ENCODE measurements around the gene GUCA2B.

Gene GUCA2B

DNA sequence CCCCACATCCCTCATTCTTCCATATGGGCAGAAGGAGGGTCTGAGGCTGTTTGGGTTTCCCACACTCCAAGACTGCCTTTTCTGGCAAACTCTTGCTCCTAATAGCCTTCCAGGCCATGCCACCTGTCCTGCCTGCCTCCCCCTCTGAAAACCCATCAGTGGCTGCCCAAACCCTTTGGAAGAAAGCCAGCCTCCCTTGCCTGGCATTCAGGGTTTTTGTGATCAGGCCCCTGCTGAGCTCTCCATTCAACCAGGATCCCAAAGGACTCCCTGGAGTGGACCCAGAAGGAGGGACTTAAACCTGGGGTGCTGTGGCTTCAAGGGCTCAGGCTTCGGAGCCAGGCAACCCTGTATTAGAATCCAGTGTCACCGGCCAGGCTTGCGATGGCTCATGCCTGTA is 15.6 kb downstream of the GUCA2B start:
- no peak for DNase-seq

- no peak for DNase-seq
Observed at GRCh38 chr1:42170779-42171621, 17.8 kb downstream of the GUCA2B start.

GRCh38 chr1:42171679-42172266 is 18.6 kb downstream of the GUCA2B start:
- DNase-seq = no peak

DNA sequence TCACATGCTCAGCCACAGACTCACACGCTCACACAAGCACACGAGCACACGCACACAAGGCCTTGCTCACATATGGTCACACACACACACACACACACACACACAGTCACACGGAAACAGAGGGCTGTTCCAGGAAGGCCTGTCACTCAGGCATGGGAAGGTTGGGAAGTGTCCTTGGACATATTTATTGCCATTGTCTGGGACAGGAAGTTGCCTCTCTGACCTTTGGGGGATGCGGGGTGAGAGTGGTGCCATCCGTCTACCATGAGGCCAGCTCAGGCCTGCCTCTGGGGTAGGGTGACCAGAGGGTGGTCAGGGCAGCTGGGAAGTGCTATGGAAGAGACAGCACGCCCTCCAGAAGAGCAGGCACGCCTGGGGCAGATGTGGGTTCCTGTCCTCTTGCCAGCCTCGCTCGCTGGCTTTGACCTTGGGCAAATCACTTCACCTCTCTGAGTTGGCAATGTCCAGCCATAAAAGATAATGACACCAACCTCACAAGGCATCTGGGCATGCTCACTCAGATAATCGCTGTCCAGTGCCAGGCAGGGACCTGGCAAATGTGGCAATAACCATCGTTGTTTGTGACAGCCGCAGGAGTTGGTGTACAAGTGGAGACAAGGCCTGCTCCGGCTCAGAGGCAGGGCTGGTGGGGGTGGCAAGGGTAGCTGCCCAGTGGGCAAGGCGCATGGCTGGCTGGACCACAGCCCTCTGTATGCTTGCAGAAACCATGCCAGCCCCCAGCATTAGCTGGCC is 19.3 kb downstream of the GUCA2B start:
- no peak for DNase-seq

GRCh38 chr1:42173155-42173933 is 20.1 kb downstream of the GUCA2B start:
- peak; percentile 71 for DNase-seq

GRCh38 chr1:42173961-42174735 is 20.9 kb downstream of the GUCA2B start:
- DNase-seq = no peak

DNA sequence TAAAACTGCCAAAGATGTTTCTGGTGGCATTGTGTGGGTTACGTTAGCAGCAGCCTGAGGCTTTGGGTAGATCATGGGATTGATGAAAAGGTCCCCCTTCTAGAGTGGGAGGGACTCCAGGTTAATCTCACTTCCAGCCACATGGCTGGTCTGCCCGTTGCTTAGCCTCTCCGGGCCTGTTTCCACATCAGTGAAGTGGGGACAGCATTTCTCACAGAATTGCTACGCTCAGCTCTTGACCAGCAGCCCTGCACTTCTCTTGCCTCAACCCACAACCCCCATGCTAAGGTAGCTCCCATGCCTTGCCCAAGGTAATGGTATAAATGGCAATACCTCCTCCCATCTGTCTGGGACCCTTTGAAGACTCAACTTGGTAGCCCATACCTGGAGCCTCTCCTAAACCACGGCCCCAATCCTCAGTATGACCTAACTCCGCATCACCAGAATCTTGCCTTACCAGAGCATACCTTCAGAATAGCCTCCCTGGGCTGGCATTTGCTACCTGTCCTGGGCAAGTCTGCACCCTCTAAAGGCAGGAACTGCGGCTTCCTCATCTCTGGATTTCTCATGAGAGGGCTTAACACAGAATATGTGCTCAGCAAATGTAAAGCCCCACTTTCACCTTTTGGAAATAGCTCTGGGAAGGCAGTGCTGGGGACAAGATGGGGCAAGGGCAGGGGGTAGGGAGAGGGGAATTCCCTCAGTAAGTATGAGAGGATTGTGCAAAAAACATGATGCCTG is 22.3 kb downstream of the GUCA2B start:
- no peak for DNase-seq

DNA sequence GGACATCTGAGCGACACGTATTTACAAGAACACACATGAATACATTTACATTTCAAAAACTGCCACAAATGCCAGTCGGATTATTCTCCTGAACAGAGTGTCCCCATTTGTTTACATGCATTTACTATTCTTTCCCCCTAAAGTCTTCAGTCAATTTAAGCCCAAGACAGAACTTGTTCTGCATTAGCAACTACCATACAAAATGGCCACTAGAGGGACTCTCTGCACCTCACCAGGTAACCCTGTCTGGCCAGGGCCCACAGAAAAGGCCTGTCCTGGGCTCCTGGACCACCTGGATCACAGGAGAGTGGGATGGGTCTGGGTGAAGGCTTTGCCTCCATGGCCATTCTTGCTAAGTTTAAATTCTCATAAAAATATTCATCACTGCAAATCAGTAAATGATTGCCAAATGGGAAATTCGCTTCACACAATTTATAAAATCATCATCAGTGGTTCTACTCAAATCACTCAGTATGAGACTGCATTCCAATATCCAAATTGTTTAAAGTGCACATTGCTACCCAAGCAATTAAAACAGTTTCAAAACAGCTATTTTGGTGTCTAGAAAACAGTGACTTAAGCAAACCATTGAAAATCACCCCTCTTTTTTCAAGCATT is 23.8 kb downstream of the GUCA2B start:
- no peak for DNase-seq

DNA sequence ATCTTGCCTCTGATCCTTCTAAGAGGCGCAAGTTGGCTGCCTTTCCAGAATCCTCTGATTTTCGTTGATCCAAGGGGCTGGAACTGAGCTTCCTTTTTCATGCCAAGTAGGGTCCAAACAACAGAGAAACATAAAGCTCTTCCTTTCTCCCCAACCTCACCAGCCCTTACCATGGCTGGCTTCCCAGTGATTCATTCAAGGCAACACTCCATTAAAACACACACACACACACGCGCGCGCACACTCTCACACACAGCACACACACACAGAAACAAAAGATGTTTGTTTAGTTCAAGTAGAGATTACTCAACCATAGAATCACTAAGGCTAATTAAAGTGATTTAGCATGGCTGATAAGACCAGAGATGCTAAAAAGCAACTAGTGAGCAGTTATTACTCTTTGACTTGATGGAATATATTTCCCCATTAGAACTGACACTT is 24.4 kb downstream of the GUCA2B start:
- DNase-seq = no peak

DNA sequence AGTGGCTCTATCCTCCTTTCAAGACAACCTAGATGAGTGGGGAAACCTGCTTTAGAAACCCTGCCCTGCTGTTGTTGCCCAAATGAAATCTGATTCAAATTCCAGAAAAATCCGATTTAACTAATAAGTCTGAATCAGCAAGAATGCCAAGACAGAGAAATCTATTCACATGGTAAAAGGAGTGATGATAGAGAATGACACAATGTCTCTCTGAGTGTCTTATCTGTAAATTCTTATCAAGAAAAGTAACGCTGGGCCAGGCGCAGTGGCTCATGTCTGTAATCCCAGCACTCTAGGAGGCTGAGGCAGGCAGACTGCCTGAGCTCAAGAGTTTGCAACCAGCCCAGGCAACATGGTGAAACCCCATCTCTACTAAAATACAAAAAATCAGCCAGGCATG is 25.0 kb downstream of the GUCA2B start:
- DNase-seq = no peak

DNA sequence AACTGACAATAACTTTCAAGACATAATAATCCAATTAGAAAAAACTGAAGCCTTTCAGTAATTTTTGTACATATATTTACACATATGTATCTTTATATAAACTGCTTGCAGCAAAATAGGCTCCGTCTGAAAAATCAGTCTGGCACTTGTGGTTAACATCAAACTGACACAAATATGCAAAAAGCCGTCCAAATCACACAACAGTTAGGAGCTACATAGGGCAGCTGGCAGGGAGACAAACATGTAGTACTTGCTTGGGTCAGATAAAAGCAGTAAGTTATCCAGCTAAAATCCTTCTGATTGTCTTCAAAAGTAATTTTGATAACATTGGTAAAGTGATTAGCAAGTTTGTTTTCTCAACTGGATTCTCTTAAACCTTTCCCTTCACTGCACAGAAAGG is 26.1 kb downstream of the GUCA2B start:
- DNase-seq = no peak

DNA sequence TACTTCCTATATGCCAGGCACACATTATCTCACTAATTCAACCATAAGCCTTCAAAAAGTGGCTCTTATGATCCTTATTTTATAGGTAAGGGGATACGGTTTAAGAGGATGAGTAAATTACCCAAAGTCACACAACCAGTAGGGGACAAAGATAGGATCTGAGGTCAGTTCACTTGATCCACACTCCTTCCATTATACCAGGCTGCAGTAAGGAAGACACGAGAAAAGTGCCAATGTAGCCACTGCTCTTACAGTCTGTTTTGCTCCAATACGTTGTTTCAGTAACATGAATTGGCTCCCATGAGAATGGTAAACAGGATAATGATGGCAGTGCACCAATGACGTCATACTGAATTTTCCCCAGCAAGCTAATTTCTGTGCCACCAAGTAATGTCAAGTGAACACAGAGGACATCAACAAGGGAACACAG is 26.7 kb downstream of the GUCA2B start:
- DNase-seq = no peak

- DNase-seq = no peak
Observed at GRCh38 chr1:42181687-42182086, 28.5 kb downstream of the GUCA2B start.

GRCh38 chr1:42183210-42183956 is 30.2 kb downstream of the GUCA2B start:
- no peak for DNase-seq

GRCh38 chr1:42183957-42184268 is 30.7 kb downstream of the GUCA2B start:
- DNase-seq = no peak

GRCh38 chr1:42184616-42185015 is 31.4 kb downstream of the GUCA2B start:
- DNase-seq = no peak

DNA sequence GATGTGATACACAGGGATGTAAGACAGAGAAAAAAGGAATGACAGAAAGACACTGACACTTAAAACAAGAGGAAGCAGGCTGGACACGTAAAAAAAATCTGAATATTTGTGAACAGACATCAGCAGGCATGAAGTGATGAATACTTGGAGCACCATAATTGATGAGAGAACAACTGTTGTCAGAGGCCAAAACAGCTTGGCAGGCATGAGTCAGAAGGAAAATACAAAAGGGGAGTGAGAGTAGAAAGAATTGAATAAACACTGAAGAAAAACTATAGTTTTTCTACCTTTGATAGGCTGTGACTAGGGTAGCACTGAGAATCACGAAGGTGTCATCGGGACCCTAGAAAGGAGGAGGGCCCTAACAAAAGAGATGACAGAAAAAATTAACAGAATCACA is 32.9 kb downstream of the GUCA2B start:
- no peak for DNase-seq

- no peak for DNase-seq
Observed at GRCh38 chr1:42189931-42190853, 37.0 kb downstream of the GUCA2B start.

DNA sequence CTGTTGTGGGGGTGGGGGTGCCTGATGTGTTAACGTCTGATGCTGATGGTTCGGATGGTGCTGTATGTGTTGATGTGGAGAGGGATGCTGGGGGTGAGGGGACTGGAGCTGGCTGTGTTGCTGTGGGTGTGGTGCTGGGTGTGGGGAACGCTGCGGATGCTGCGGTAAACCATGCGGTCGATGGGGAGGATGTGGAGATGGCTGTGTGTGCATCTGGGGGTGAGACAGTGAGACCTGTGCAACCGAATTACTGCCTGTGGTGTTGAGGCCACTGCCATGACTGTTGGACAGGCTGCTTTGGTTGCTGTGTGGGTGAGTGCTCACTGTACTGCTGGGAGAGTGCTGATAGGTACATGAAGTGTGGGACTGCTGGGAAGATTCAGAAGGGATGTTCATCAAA is 38.1 kb downstream of the GUCA2B start:
- DNase-seq = no peak

Measured in activated gamma-delta T cell treated with Interleukin-2 at 50 U/mL for 16 hours (primary cell).